OCI-LY7 (cell line): ENCODE results near the gene NCKAP5.

ENCODE experiments used
- EZH2phosphoT487 ChIP-seq: fragments of 200-600 bp; sonication (generic); IDR thresholded peaks from 2 replicates; pipeline ENCODE4 v1.6.1; 2018; ENCODE audit warnings: low read depth, borderline replicate concordance, mild to moderate bottlenecking, mixed run types, antibody characterized with exemption, low read length, moderate library complexity, mixed read lengths
- TF ChIP-seq, protein P1 (sequence below): fragments of 200-600 bp; sonication (generic); conservative IDR thresholded peaks from 2 replicates; pipeline ENCODE4 v1.5.1; 2014; ENCODE audit warnings: mild to moderate bottlenecking, antibody characterized with exemption, low read length, moderate library complexity, mixed read lengths

- TF ChIP-seq, protein P1, sequence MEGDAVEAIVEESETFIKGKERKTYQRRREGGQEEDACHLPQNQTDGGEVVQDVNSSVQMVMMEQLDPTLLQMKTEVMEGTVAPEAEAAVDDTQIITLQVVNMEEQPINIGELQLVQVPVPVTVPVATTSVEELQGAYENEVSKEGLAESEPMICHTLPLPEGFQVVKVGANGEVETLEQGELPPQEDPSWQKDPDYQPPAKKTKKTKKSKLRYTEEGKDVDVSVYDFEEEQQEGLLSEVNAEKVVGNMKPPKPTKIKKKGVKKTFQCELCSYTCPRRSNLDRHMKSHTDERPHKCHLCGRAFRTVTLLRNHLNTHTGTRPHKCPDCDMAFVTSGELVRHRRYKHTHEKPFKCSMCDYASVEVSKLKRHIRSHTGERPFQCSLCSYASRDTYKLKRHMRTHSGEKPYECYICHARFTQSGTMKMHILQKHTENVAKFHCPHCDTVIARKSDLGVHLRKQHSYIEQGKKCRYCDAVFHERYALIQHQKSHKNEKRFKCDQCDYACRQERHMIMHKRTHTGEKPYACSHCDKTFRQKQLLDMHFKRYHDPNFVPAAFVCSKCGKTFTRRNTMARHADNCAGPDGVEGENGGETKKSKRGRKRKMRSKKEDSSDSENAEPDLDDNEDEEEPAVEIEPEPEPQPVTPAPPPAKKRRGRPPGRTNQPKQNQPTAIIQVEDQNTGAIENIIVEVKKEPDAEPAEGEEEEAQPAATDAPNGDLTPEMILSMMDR = no peak
- TF ChIP-seq EZH2phosphoT487 = no peak
Observed at GRCh38 chr2:133304344-133304743, 263.9 kb downstream of the NCKAP5 start.
